ENCODE data around the gene CTRB1.

Gene CTRB1

GRCh38 chr16:75218256-75219076 is at the start of gene CTRB1:
Gene CTRB1, plus strand, starts transcription at chr16:75218988. Its CDS starts 20 bp downstream, at chr16:75219008.
- DNase-seq (ENCODE audit: low read depth in 2 of 2): no peak

GRCh38 chr16:75169899-75170405 is 48.8 kb upstream of the CTRB1 start:
- no peak for DNase-seq (ENCODE audit: low read depth in 2 of 2)

GRCh38 chr16:75172578-75172977 is 46.2 kb upstream of the CTRB1 start:
- DNase-seq (ENCODE audit: low read depth in 2 of 2): no peak

GRCh38 chr16:75175074-75175473 is 43.7 kb upstream of the CTRB1 start:
- no peak for DNase-seq (ENCODE audit: low read depth in 2 of 2)

GRCh38 chr16:75176926-75177325 is 41.9 kb upstream of the CTRB1 start:
- DNase-seq (ENCODE audit: low read depth in 2 of 2): no peak

- no peak for DNase-seq (ENCODE audit: low read depth in 2 of 2)
These were observed 39.6 kb upstream of the CTRB1 start for GRCh38 chr16:75179208-75179607.

GRCh38 chr16:75181630-75182029 is 37.2 kb upstream of the CTRB1 start:
- no peak for DNase-seq (ENCODE audit: low read depth in 2 of 2)

- no peak for DNase-seq (ENCODE audit: low read depth in 2 of 2)
These were observed 29.8 kb upstream of the CTRB1 start for GRCh38 chr16:75188832-75189477.

- no peak for DNase-seq (ENCODE audit: low read depth in 2 of 2)
These were observed 29.0 kb upstream of the CTRB1 start for GRCh38 chr16:75189638-75190245.

- no peak for DNase-seq (ENCODE audit: low read depth in 2 of 2)
These were observed 26.1 kb upstream of the CTRB1 start for GRCh38 chr16:75192606-75193264.

- DNase-seq (ENCODE audit: low read depth in 2 of 2): no peak
These were observed 25.5 kb upstream of the CTRB1 start for GRCh38 chr16:75193265-75193650.

- no peak for DNase-seq (ENCODE audit: low read depth in 2 of 2)
These were observed 24.9 kb upstream of the CTRB1 start for GRCh38 chr16:75193730-75194444.

- DNase-seq (ENCODE audit: low read depth in 2 of 2): no peak
These were observed 22.7 kb upstream of the CTRB1 start for GRCh38 chr16:75195811-75196790.

- DNase-seq (ENCODE audit: low read depth in 2 of 2): no peak
These were observed 22.0 kb upstream of the CTRB1 start for GRCh38 chr16:75196836-75197235.

GRCh38 chr16:75197522-75198134 is 21.2 kb upstream of the CTRB1 start:
- no peak for DNase-seq (ENCODE audit: low read depth in 2 of 2)

GRCh38 chr16:75198135-75198600 is 20.6 kb upstream of the CTRB1 start:
- no peak for DNase-seq (ENCODE audit: low read depth in 2 of 2)

GRCh38 chr16:75202069-75202590 is 16.7 kb upstream of the CTRB1 start:
- DNase-seq (ENCODE audit: low read depth in 2 of 2): no peak

- no peak for DNase-seq (ENCODE audit: low read depth in 2 of 2)
These were observed 15.7 kb upstream of the CTRB1 start for GRCh38 chr16:75203096-75203495.

- DNase-seq (ENCODE audit: low read depth in 2 of 2): no peak
These were observed 14.9 kb upstream of the CTRB1 start for GRCh38 chr16:75203667-75204409.
